Psoas muscle (tissue), 8 donors: Measurements from ENCODE around the gene FOLR2. TPM values are rescaled to one million over a fixed set of nuclear protein-coding genes. Genes with fewer than 3 reads are reported as not detected.

Source experiments
- ATAC-seq, 4 donors: fragments of 200-7000 bp; cut with Tn5 transposase; one replicate each; pipeline ENCODE4 v1.9.1; 2020; ENCODE audit warnings: moderate library complexity in 3 of 4, mild to moderate bottlenecking in 2 of 4
- DNase-seq, 2 donors: peaks; one replicate each; pipeline ENCODE4 v3.0.0-alpha.2; 2020
- H3K27ac ChIP-seq: fragments of 200-600 bp; one replicate; pipeline ENCODE4 v1.8.0; 2022
- H3K27me3 ChIP-seq, 3 donors: fragments of 200-600 bp in 1 of 3; one replicate each; pipeline versions ENCODE4 v1.6.1 to v1.8.0; 2013 to 2022; ENCODE audit warnings: low read length in 2 of 3, mild to moderate bottlenecking in 2 of 3, moderate library complexity in 1 of 3; ENCODE audit not compliant: insufficient read depth in 3 of 3
- H3K36me3 ChIP-seq, 2 donors: fragments of 200-600 bp in 1 of 2; one replicate each; pipeline versions ENCODE4 v1.6.1 to v1.8.0; 2013 to 2022; ENCODE audit warnings: low read depth in 1 of 2, mild to moderate bottlenecking in 1 of 2, moderate library complexity in 1 of 2; ENCODE audit not compliant: insufficient read depth in 1 of 2
- H3K4me1 ChIP-seq: fragments of 200-600 bp; one replicate; pipeline ENCODE4 v1.8.0; 2022
- H3K4me3 ChIP-seq: fragments of 200-600 bp; one replicate; pipeline ENCODE4 v1.8.0; 2022; ENCODE audit warnings: mild to moderate bottlenecking
- H3K9me3 ChIP-seq: fragments of 200-600 bp; one replicate; pipeline ENCODE4 v1.8.0; 2022
- WGBS, 3 donors: extraction: QIAGEN DNeasy Blood & Tissue Kit; methylation state at CpG; one replicate each; pipeline versions ENCODE4 v1.1.6 to v1.1.7; 2013; 5-methylcytosine and 5-hydroxymethylcytosine counted together
- intact Hi-C, 2 donors: fragments of 100-400 bp; cut with DNase I; formaldehyde crosslinking; loops; one replicate each; pipeline versions ENCODE4 v1.11.0 to v1.14.2; 2022
- polyA plus RNA-seq, 3 donors: library from polyadenylated mRNA; stranded (reverse); fragments of 200-250 nt; gene quantifications; one replicate each; pipeline ENCODE4 v1.2.3, GENCODE V29; 2013
- total RNA-seq, 4 donors: library from RNA; stranded (reverse); fragmentation: NEBNext Ultra II Directional in 2 of 4; extraction: Animal tissue kit (Norgen Biotek cat#: 25700) in 2 of 4; gene quantifications; one replicate each; pipeline versions ENCODE4 v1.2.1 to v1.2.4, GENCODE V29; 2021 to 2023
- TF ChIP-seq, protein P1 (sequence below): fragments of 200-600 bp; IDR thresholded peaks from one replicate; pipeline ENCODE4 v1.8.0; 2022; ENCODE audit warnings: antibody characterized with exemption
- donor health status: healthy with polysubstance abuse.
- donor health status: DM: no; HTN: no; CAD: no; lungs with moderate emphysema.
- donor health status: Bipolar disorder and iron deficiency.
- donor health status: healthy.
- donor health status: DM: yes; HTN: yes; CAD: no.
- donor health status: DM: no; HTN: no; CAD: no.
- donor health status: DM: no; HTN: no; CAD: no.
- donor health status: DM: yes; HTN: yes; CAD: no.

FOLR2 gene
- total and polyA plus RNA-seq, 7 donors, result 2.9 to 14.2 (median 5.3) TPM

DNA sequence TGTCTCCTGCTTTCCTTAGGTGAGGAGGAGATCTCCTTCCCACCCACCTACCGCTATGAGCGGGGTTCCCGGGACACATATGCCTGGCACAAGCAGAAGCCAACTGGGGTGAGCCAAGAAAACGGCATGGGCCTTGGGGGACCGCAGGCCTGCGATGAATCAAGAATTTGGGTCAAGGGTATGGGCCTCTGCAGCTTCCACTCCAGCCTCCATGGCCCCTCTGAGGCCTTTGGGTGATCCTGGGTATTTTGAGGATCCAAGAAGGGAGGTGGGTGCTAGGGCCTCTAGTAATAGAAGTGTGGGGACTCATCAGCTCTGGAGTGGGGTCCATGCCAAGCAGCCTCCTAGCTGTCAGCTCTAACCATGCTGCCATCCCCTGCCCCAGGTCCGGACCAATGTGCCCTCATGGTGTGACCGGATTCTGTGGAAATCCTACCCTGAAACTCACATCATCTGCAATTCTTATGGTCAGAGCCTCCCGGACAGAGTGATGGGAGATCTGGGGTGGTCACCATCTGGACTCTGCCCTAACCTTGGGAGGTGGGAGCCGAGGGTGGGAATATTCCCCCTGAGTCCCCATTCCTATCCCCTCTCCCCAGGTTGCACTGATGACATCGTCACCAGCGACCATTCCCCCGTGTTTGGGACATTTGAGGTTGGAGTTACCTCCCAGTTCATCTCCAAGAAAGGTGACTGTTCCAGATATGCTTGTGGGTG lies 16.6 kb downstream of the FOLR2 start:
- DNase-seq, result no peak
- TF ChIP-seq, protein P1, sequence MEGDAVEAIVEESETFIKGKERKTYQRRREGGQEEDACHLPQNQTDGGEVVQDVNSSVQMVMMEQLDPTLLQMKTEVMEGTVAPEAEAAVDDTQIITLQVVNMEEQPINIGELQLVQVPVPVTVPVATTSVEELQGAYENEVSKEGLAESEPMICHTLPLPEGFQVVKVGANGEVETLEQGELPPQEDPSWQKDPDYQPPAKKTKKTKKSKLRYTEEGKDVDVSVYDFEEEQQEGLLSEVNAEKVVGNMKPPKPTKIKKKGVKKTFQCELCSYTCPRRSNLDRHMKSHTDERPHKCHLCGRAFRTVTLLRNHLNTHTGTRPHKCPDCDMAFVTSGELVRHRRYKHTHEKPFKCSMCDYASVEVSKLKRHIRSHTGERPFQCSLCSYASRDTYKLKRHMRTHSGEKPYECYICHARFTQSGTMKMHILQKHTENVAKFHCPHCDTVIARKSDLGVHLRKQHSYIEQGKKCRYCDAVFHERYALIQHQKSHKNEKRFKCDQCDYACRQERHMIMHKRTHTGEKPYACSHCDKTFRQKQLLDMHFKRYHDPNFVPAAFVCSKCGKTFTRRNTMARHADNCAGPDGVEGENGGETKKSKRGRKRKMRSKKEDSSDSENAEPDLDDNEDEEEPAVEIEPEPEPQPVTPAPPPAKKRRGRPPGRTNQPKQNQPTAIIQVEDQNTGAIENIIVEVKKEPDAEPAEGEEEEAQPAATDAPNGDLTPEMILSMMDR, result no peak
- Histone ChIP-seq H3K36me3 (peaks cover 0 to 99% of the 10 kb centered on the region in 2 donors), H3K4me3 (no peak overlapping the region), H3K4me1 (peaks cover 10% of the 10 kb centered on the region), H3K9me3 (no peaks in the 10 kb centered on the region), H3K27ac (no peak overlapping the region), H3K27me3 (no peaks in the 10 kb centered on the region)
- intact Hi-C loops, result loop anchor here (10.0 kb wide), 3 partner anchors 118 to 218 kb away; partner anchors contain the start of gene ANAPC15 (in 1 of the 2)
- WGBS, 3 donors, result 85 to 90% (median 88%) methylated on average over 13 of the region's 13 CpGs
- ATAC-seq, result no peak

GRCh38 chr11:72233773-72234513 lies 17.3 kb downstream of the FOLR2 start:
- DNase-seq, result no peak
- Histone ChIP-seq H3K36me3 (peaks cover 0 to 96% of the 10 kb centered on the region in 2 donors), H3K4me3 (no peak overlapping the region), H3K27ac (no peak overlapping the region), H3K4me1 (peaks cover 10% of the 10 kb centered on the region), H3K27me3 (no peaks in the 10 kb centered on the region), H3K9me3 (no peaks in the 10 kb centered on the region)
- no peak for ATAC-seq
- TF ChIP-seq, protein P1, result no peak
- 90 to 95% (median 94%) methylated on average over 8 of the region's 8 CpGs for WGBS, 3 donors
- intact Hi-C loops, result loop anchor here (10.0 kb wide), 3 partner anchors 119 to 219 kb away; partner anchors contain the start of gene ANAPC15 (in 1 of the 2)

DNA sequence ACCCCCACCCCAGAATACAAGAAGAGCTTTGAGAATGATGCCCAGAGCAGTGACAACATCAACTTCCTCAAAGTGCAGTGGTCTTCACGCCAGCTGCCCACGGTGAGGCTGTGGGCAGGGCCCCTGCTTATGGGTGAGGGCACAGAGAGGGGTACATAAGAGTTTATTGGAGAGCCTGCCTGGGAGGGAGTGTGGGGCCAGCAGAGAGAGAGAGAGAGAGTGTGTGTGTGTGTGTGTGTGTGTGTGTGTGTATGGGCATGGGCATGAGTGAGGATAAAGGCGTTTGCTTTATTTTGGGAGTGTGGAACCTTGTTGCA lies 17.9 kb downstream of the FOLR2 start:
- TF ChIP-seq, protein P1, result no peak
- WGBS, 3 donors, result 81 to 87% (median 81%) methylated on average over 3 of the region's 3 CpGs
- ATAC-seq, result no peak
- H3K36me3 ChIP-seq, result peaks cover 0 to 91% of the 10 kb centered on the region in 2 donors
- no peaks in the 10 kb centered on the region for H3K9me3 ChIP-seq
- no peak for DNase-seq
- intact Hi-C loops, result loop anchor here (10.0 kb wide), 3 partner anchors 120 to 220 kb away; partner anchors contain the start of gene ANAPC15 (in 1 of the 2)
- H3K27me3 ChIP-seq, result no peaks in the 10 kb centered on the region
- no peak overlapping the region for H3K27ac ChIP-seq
- peaks cover 10% of the 10 kb centered on the region for H3K4me1 ChIP-seq
- H3K4me3 ChIP-seq, result no peak overlapping the region

GRCh38 chr11:72234920-72235319 lies 18.3 kb downstream of the FOLR2 start:
- no peak overlapping the region for H3K27ac ChIP-seq
- DNase-seq (no peak), ATAC-seq (no peak)
- no peaks in the 10 kb centered on the region for H3K27me3 ChIP-seq
- H3K4me1 ChIP-seq, result peaks cover 10% of the 10 kb centered on the region
- H3K9me3 ChIP-seq, result no peaks in the 10 kb centered on the region
- H3K4me3 ChIP-seq, result no peak overlapping the region
- 90 to 94% (median 91%) methylated on average over 4 of the region's 4 CpGs for WGBS, 3 donors
- H3K36me3 ChIP-seq, result peaks cover 0 to 86% of the 10 kb centered on the region in 2 donors
- TF ChIP-seq, protein P1, result no peak
- intact Hi-C loops, result loop anchor here (5.0 to 10.0 kb wide), 4 partner anchors 120 to 220 kb away; partner anchors contain the start of genes ANAPC15 (in 1 of the 2) and CLPB (in 1 of the 2)
